Fibroblast of skin of left quadriceps (primary cell): ENCODE data around the gene PIEZO2.
"Not testable (repeated sequence)": the region's sequence is repeated elsewhere in the genome, so short reads cannot be mapped to it uniquely, and the experiment has no call there.

Experiments used
- DNase-seq, 2 experiments: peaks; one replicate each; pipeline ENCODE4 v3.0.0-alpha.2; 2013; ENCODE audit warnings: low read depth in 2 of 2

Gene PIEZO2

DNA sequence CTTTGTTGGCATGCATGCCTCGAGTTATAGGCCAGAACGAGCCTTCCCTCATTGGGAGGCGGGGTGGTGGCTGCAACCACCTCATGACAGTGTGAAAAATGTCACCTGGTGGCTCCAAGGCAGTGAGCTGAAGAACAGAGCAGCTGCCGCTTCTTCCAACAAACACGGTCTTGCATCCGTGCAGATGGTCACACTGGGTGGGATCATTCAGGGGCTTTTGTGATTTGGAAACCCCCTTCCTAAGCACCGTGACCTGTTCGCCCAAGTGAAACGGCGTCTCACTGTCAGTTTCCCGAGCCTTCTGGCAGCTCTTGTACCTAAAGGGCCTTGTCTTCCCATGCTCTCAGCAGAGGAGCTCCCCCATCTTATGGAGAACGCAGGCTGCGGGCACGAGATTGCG, 463.9 kb downstream of the PIEZO2 start:
- DNase-seq = no peak

DNA sequence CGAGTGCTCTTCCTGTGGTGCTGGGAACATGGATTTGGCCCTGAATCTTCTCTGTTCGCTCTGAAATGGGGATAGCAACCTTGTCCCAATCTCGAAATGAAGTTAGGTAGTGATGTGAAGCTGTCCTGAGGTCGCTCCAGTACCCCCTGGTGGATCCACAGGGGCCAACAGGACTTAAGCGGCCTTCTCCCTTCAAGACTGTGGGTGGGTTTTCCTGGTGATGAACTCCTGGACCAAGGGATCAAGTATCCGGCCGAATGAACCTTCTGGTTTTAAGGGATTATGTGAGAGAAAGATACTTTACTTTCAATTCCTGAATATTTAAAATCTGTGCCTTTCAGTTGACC, 467.0 kb downstream of the PIEZO2 start:
- no peak for DNase-seq

DNA sequence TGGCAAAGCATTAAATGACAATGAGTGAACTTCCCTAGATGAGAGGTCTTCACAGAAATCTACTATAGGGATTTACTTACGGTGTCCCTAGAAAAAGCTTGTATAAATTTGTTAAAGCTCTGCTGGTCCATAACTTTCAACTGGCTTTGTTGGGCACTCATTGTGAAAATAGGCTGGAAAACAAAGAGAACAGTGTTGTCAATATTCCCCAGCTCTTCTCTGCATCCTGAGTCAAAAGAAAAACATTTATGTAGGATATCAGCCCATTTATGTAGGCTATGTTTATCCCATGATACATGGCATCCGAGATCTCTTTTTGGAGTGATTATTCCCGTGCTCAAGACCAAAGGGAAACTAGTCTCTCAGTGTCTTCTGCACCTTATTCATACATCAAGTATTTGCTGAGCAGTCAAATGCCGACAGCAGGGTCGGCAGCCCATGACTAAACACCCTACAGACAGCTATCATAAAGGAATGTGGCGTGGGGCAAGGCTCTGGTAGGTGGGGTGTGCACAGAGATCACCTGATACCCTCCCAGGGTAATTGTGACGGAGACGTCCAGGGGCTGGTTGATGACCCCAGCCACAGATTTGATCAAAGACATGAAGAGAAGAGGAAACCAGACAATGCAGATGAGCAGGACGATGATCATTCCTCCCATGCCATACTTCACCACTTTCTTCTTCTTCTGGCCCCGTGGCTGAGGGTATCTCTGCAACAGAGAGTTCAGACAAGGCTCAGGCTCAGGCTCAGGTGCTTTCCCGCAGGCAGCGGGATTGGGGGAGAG, 467.6 kb downstream of the PIEZO2 start:
- DNase-seq = no peak

DNA sequence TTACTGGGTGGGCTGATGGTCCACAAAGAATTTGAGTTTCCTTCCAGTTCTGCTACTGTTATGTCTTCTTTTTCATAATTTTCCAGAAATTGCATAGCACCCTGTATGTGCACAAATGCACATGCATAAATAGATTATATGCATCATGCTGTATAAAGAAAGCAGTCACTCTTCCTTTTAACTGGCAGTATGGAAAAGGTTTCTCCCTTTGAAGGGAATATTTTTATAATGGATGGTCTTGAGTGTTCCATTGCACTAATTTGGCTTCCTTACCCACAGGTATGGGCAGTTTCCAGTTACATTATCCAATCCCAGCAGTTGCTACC, 469.1 kb downstream of the PIEZO2 start:
- DNase-seq = no peak

DNA sequence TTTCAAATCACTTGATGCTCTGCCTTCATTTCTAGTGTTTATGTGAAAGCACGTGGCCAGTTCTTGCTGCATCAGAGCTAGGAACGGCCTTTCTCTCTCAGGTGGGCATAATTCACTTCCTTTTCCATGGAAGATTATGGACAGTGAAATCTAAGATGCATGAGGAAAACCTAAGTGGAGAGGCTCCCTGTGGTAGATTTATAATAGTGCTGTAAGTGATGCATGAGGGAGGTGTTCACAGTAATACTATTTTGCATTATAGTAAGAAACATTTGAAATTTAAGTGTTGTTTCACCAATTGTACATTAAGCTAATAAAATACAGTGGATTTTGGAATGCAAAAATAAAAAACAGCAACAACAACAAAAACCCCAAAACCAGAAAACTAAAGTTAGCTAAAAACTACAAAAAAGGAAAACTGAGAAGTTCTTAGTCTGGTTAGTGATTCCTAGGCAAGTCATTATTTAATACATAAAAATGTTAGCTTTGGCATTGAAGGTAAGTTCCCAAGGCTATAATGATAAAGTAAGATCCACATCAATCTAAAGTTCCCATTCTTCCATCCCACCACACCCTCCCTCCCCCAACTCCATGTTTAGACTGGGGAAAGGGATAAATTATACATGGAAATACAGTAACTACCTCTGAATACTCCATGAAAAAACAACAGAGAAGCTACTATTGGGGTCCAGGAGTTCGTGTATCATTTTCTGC, 469.7 kb downstream of the PIEZO2 start:
- no peak for DNase-seq

DNA sequence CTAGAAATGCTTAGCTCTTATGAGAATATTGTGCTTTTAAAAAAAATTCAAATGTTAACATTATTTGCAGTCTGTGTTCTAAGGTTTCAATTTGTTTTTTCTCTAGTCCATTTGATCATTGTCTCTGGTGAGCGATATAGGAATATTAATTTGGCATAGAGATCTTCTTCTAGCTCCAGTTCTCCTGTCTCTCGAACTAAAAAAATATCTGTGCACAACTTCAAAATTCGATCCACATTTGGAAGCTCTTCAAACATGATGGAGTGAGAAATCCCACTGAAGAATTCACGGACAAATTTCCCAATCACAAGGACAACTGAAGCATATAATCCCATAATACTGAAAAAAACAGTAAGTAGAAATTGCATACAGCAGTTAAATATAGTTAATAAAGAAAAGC, 477.9 kb downstream of the PIEZO2 start:
- no peak for DNase-seq

DNA sequence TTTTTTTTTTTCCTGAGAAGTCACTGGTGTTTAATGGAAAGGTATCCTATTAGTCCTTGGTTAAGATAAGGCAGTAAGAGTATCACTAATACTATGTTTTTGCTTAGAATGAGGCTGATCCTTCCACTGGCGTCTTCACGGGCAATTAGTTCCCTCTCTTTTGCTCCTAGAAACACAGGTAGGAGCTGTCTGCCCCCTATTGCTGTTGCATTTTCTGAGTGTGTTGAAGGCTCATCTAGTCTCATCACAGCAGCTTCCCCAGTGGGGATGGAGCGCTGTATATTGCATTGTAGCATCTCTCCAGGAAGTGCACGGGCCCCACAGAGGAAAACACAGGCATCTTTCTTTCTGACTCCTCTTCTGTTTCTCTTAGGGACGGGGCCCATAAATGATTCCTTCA, 478.5 kb downstream of the PIEZO2 start:
- no peak for DNase-seq

DNA sequence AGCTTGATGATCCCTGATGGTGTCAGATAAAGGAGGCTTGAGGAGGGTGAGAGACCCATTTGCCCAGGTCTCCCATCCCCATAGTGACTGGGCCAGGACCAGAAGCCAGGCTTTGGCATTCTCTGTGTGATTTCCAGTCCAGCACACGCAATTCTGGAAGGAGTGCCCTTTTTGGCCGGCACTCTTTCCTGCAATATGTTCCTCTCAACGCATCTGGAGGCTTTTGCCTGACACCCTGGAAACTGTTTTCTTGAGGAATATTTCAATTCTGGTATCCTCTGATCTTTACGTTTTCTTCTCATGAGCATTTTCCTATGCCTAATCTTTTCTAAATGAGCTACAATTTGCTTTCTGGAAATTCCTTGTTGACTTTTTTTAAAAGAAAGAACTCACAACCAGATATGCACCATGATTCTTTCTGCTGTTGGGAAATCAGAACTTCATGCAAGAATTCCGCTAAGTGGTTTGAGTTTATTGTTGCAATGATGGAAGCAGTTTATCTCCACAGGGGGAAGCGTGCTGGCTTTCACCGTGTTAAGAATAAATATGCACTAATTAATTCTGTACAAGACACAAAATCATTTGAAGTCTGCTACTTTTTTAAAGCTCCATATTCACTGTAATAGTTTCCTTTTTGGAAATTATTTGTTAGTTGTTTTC, 479.8 kb downstream of the PIEZO2 start:
- DNase-seq = no peak

DNA sequence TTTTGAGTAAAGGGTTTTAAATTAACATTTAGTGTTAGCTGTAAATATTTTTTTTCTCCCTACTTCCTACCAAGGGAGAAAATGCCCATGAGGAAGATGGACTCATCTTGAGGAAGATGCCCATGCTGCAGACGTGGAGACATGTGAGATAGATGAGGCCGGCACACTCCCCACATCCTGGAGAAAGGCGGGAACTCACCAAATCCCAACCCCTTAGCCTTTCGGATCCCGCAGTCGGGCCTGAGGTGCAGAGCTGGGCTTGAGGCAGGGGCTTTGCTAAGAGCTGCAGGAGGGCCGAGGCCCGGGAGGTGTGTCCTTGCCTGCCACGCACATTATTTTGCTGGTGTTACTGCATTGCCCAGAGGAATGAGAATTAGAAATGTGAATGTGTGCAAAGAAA, 485.6 kb downstream of the PIEZO2 start:
- no peak for DNase-seq

DNA sequence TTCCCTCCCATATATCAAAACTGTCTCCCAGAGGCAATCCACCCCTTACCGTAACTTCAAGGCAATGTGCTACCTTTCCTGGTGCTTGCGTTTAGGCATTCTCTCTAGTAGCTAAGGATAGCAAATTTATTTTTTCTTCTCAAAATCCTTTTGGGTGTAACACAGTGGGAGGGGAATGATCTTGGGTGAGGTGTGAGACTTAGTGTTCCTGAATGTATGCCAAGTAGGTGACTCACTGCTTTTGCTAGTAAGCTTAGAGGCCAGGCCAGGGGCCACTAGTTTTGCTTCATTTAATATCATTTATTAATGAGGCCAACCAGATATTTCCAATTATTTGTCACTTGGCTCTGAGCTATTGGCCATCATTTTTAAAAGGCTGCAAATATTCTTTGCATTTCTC, 488.1 kb downstream of the PIEZO2 start:
- DNase-seq = peak; percentile 6 to 10

DNA sequence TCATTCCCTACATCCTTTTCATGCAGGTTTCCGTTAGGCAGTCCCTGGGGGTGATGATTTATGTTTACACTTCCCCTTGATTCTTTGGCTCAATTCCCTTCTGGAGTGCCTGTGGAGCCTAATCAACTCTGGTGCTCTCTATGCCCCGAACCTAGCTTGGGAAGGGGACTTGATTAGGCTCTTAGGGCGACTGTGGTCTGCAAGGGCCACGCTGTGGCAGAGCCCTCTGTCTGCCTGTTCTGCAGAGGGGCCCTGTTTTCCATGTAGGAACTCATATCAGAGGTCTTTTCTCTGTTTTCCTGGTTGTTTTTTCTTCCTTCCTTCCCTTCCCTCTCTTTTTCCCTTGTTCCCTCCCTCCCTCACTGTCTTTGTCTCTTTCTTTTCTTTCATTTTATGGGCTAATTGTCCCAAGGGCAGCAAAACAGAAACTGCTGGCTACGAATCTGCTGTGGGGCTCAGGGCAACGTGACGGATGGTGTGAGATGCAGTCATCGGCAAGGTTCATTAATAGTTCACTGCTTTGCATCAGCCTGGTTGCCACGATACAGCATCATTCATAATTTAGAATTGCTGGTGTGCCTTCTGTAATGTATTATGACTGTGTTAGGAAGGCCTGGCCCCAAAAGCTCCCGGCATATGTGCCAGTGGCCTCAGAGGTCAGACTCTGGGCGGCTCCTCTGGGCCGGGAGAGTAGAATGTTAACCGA, 489.0 kb downstream of the PIEZO2 start:
- peak; percentile 32 to 34 for DNase-seq

DNA sequence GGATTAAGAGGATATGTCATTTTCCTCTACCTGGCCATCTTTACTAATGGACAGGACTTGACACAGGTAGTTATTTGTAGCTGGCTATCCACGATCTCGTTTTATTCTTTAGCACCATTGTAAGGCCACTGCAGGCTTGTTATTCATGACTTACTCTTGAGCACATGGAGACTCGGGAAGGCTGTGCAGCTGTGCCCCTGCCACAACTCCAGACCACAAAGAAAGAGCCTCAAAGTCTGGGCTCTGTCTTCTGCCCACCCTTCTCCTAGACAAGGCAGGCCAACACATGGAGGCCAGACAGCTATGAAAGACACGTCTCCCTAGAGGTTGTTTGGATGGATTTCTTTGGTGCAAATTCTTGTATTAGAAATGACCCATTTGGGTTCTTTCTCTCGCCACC, 489.8 kb downstream of the PIEZO2 start:
- DNase-seq = no peak

DNA sequence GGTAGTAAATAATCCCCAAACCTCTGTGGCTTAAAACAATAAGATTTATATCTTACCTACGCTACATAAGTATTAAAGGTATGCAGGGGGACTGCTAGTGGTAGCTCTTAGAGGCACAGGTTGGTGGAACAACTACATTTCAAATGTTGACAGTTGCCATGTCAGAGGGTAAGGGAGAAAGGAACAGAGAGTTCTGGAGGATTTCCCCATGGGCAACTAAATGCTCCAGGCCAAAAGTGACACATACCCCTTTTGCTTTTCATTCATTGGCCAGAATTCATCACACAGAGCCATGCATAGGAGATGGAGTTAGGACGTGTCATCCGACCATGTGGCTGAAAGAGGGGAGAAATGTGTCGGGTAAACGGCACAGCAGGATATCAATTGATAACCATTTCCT, 490.4 kb downstream of the PIEZO2 start:
- no peak for DNase-seq

DNA sequence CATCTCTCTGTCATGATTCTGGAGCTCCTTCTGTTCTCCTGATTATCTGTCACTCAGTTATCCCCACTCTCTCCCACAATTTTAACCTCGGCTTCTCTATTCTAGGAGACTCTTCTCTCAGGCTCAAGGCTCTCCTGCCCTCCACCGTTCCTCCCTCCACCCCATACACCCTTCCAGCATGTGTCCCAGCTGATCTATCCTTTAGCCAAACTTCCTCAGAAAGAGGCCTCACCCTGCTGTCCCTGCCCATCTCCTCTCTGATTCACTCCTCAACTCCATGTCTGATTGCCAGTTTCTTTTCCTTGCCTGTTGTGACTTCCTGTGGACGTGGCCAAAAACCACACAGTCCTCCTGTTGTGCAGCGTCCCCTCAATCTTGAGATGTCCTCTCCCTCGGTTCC, 505.4 kb downstream of the PIEZO2 start:
- not testable (repeated sequence) for DNase-seq

DNA sequence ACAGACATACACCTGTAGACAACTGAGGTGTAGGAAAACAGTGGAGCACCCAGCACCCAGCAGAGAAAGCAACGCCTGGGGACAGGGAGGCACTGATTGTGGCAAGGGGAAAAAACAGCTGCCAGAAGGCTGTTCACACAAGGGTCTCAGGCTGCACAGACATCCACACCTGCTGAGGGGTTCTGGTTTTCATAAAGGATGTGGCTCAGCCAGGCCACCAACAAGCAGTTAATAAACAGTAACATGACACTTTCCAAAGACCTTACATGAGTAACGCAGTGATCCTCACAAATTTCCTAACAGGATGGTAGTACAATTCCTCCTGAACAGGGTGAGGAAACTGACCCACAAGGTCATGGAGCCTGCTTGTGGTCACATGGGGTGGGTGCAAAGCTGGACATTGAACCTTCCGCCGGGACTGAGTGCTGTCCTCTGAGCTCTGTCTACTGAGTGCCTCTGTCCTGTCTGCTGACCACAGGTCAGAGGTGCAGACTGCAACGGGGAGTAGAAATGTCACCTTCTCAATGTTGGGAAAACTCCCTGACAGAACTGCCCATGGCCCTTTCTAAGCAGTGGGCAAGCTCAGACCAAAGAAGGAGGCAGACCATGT, 506.3 kb downstream of the PIEZO2 start:
- DNase-seq = not testable (repeated sequence)

DNA sequence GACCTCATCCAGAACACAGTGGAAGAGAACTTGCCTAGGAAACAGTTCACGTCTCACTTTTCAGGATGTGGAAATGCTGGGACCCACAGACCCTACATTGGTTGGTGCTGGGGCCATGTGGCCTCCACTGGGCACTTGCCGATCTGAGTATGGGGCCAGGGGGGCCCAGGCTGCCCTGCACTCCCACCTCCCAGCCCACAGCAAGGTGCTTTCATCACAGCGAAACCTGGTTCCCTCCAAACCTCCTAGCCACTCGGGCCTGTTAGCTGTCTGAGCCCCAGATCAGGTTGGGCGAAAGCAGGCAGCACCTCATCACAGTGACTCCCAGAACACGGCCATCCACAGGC, 510.9 kb downstream of the PIEZO2 start:
- DNase-seq = not testable (repeated sequence)

DNA sequence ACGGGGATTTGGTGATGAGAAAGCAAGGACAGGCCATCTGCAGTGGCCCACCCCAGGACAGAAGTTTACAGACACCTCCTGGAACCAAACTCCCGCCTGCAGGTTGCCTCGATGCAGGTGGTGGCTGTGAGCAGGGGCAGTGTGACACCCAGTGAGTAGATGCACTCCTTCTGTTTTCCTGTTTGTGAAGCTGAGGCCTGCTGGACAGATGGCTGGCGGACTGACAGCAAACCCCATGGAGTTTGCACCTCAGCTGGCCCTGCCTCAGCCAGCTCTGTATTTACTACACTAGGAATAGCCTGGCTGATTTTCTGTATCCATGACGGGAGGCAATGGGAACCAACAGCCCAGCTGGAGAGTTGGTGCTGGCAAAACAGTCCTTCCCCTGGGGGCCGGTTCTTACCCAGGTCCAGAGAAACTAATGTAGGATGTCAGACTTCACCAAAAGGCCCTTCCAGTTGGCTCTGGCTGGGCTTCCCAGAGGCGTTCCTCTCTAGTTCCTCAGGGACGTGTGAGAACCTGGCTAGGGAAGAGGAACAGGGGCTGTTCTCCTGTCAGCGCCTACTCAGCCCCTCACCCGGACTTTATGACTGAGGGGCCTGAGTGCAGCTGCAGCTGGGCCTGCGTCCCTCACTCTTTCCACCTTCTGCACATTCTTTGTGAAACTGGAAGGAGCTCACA, 511.4 kb downstream of the PIEZO2 start:
- not testable (repeated sequence) for DNase-seq

DNA sequence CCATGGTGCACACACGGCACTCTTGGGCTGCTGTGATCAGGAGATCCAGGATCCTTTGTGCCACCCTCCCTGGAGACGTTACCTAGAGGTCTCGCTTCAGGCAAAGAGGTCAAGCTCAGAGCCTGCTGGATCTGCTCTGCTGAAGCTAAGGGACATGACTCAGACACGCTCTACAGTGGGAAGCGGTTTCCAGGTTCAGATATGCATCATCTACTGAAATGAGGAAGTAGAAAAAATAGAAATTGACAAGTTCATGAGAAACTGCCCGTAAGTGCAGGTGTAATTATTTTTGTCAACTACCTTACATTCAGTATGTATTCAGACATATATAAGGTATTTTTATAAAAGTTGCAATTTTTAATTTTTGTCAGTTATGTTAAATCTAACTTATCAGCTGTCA, 520.3 kb downstream of the PIEZO2 start:
- DNase-seq = not testable (repeated sequence)

DNA sequence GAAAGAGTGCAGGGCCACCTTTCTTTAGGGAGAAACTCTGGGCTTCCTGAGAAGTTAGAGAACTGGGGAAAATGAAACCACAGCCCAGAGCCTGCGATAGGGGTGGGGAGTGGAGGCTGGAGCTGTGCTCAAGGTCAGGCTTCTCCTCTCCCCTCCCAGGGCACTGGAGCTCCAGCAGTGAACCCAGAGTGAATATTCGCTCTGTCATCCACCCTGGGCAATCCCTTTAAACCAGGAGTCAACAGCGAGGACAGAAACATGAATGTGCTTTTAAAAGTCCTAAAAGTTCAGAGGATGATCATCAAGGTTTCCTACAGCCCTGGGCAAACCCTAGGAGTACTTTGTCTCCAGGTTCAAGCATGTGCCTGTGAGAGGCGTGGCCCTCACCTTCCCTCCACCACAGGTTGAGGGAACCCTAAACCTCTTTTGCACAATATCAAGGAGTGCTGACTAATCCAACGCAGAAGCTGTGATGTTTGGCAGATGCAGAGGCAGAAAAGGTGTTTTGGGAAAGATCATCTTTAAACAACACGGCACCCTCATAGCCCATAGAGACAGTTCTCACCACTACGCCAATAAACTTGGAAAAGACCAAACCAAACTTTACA, 522.7 kb downstream of the PIEZO2 start:
- DNase-seq = not testable (repeated sequence)

DNA sequence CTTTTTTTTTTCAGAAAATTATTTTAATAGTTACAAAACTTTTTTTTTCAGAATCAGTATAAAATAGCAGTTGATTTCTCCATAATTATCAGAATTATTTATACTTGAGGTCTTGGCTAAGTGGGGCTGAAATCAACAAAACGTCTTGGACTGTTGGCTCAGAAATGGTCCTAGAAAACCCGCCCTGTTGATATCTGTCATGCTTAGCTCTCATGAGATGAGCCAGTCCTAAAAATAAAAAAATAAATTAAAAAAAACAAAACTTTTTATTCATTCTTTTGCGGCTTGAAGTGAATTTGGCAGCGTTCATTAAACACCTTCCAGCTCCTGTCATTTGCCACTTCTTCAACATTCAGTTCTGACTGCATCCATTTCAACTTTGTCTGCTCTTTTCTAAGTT, 525.8 kb downstream of the PIEZO2 start:
- not testable (repeated sequence) for DNase-seq

DNA sequence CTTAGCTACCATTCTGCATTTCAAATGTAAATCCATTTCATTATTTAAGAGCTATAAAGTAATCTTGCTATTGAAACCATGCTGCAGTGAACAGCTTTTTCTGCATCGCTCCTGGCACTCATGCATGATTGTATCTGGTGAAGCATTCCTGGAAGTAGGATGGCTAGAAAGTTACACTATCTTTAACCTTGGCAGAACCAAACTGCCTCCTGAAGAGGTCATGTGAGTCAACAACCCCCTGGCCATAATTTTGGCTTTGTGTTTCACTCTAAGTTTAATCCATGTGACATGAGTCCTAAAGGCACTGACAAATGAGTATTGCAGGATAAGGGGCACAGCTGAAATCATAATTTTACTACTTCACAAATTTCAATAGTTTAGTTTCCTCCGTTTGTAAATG, 526.4 kb downstream of the PIEZO2 start:
- DNase-seq = not testable (repeated sequence)
